ENCODE data around the gene TXNRD3.

The TXNRD3 gene

GRCh38 chr3:126671521-126671920, 16.6 kb upstream of the TXNRD3 start:
- no peak for DNase-seq

- DNase-seq, result no peak
Measured at GRCh38 chr3:126668450-126669401, 13.8 kb upstream of the TXNRD3 start.

GRCh38 chr3:126667631-126668449, 12.9 kb upstream of the TXNRD3 start:
- DNase-seq, result no peak

- no peak for DNase-seq
Measured at GRCh38 chr3:126666658-126667528, 12.0 kb upstream of the TXNRD3 start.

- no peak for DNase-seq
Measured at GRCh38 chr3:126665959-126666657, 11.2 kb upstream of the TXNRD3 start.

- no peak for DNase-seq
Measured at GRCh38 chr3:126665221-126665936, 10.5 kb upstream of the TXNRD3 start.

- no peak for DNase-seq
Measured at GRCh38 chr3:126664591-126665214, 9.8 kb upstream of the TXNRD3 start.

GRCh38 chr3:126663750-126664149, 8.8 kb upstream of the TXNRD3 start:
- no peak for DNase-seq

- DNase-seq, result no peak
Measured at GRCh38 chr3:126663257-126663656, 8.3 kb upstream of the TXNRD3 start.

- no peak for DNase-seq
Measured at GRCh38 chr3:126661532-126662364, 6.8 kb upstream of the TXNRD3 start.

- DNase-seq, result no peak
Measured at GRCh38 chr3:126659915-126660886, 5.3 kb upstream of the TXNRD3 start.

GRCh38 chr3:126658584-126658983, 3.7 kb upstream of the TXNRD3 start:
- no peak for DNase-seq

- no peak for DNase-seq
Measured at GRCh38 chr3:126657901-126658300, 3.0 kb upstream of the TXNRD3 start.

GRCh38 chr3:126656371-126657134, 1.6 kb upstream of the TXNRD3 start:
- DNase-seq, result no peak

GRCh38 chr3:126655887-126656286, 963 bp upstream of the TXNRD3 start:
- DNase-seq, result no peak

- DNase-seq, result no peak
Measured at GRCh38 chr3:126649556-126650092, 5.3 kb downstream of the TXNRD3 start.

- DNase-seq, result no peak
Measured at GRCh38 chr3:126646674-126647073, 8.2 kb downstream of the TXNRD3 start.

GRCh38 chr3:126644615-126645014, 10.3 kb downstream of the TXNRD3 start:
- DNase-seq, result no peak
